NCI-H2081 (cell line): Measurements from ENCODE around the gene ADAP1.
"Not testable (repeated sequence)": the region's sequence is repeated elsewhere in the genome, so short reads cannot be mapped to it uniquely, and the experiment has no call there.

Experiments
- DNase-seq, 2 experiments: peaks; one replicate each; lab custom pipeline; 2025; lab: John Stamatoyannopoulos, UW

ADAP1 gene

GRCh38 chr7:938546-939185 is 15.8 kb downstream of the ADAP1 start:
- DNase-seq, result no peak

DNA sequence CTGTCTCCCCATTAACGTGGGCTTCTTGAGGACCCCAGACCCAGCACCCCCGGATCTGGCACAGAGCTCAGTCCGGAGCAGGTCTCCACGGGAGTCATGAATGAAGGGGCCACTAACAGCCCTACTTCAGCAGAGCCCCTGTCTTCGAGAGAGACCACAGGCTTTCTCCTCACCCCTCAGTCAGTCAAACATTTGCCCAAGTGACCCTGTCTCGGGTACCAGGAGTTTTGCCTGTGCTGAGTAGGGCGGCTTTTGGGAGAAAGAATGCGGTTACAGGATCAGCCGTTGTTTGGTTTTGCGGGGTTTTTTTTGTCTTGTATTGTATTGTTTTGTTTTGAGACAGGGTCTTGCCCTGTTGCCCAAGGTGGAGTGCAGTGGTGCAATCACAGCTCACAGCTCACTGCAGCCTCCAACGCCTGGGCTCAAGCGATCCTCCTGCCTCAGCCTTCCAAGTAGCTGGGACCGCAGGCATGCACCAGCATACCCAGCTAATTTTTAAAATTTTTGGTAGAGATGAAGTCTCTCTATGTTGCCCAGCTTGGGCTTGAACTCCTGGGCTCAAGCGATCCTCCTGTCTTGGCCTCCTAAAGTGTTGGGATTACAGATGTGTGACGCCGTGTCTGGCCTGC is 16.5 kb downstream of the ADAP1 start:
- no peak for DNase-seq

- DNase-seq, result no peak
Measured at GRCh38 chr7:936386-937054, 18.0 kb downstream of the ADAP1 start.

GRCh38 chr7:935874-936385 is 18.6 kb downstream of the ADAP1 start:
- no peak for DNase-seq

GRCh38 chr7:935164-935873 is 19.2 kb downstream of the ADAP1 start:
- no peak for DNase-seq

DNA sequence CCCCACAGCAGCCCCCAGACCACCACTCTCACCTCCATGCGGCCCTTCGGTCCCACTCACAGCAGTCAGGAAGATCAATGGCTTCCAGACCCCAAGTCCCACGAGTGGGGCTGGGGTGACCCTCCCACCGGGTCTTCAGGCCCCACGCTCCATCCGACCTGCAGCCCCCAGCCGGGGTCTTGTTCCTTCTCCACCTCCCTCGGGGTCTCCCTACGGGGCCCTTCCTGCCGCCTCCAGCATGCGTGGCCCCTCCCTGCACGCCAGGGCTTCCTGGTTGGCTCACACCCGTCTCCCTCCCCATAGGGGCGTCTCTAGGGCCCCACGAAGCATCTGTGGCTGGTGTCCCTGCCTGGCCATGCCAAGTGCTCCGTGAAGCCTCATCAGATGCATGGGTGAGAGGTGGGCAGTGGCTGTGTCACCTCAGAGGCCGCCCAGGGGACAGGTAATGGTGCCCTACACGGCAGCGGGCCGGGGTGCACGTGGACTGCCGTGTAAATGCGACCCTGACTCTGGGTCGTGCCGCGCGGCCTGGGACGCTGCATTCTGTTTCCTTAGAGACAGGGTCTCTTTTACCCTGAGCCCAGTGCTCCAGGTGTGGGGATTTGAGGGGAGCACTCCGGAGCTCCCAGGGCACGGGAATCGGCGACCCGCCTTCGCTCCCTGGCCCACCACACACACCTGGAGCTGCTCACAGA is 19.9 kb downstream of the ADAP1 start:
- DNase-seq, result no peak

DNA sequence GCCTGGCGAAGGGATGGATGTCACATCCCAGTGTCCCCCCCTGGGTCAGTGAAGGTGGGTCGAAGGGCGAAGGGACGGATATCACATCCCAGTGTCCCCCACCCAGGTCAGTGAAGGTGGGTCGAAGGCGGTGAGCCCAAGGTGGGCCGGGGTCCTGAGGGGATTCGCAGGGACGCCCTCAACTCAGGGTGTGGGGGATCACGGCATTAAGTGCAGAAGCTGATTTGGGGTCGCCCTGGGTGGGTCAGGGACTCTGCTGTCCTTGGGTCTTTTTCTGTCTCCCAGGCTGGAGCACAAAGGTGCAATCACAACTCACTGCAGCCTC is 21.9 kb downstream of the ADAP1 start:
- no peak for DNase-seq

DNA sequence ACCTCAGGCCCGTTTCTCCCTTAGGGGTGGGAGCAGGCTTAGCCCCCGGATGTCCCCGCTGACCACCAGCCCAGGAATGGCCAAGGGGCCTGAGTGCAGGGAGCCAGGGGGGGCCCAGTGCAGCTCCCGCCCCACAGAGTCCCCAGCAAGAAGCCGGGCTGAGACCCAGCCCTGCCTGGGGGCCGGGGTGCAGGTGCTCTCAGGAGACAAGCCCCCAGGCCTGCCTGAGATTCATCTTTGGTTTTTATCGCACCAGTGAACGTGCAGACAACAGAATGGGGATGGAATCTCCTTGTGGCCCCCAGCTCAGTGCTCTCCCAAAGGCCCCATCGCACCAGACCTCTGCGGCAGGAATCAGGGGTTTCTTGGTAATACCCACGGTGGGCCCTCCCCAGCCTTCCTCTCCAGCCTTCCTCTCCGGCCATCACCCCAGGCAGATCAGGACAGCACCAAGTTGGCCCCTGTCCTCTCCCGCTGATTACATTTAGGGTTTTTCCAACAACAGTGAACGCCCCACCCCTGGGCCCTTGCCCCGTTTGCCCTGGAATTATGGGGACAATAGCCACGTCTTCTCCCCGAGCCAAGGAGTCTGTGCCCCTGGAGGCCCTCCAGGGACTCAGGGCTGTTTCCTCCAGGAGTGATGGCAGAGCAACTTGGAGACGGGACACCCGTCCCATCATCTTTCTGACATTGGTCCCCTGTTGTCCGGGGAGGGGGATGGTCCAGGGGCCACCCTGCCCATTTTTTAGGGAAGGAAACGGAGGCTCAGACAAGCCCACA is 22.4 kb downstream of the ADAP1 start:
- DNase-seq, result no peak

DNA sequence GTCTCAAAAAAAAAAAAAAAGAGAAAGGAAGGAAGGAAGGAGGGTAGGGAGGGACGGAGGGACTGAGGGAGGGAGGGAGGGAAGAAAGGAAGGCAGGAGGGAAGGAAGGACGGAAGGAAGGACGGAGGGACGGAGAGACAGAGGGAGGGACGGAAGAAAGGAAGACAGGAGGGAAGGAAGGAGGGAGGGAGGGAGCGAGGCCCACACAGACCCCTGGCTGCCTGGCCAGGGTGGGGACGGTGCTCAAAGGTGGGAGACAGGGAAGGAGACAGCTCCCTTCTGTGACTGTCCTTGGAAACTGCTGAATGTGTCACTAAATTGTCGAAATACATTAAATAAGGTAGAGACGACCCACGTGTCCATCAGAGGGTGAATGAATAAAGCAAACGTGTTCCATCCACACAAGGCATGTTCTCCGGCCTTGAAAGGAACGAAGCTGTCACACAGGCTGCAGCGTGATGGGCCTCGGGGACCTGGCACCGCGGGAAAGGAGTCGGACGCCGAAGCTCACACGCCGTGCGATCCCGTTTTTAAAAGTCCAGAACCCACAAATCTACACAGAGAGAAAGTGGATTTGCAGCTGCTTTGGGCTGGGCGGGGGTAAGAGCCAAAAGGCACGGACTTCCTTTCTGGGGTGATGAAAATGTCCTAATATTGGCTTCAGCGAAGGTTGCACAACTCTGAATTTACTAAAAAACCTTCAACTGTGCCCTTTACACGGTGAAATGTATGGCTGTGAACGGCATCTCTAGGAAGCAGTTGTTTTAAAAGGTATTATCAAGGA is 23.3 kb downstream of the ADAP1 start:
- no peak for DNase-seq

GRCh38 chr7:929311-929711 is 25.2 kb downstream of the ADAP1 start:
- DNase-seq, result no peak

GRCh38 chr7:927031-927671 is 27.3 kb downstream of the ADAP1 start:
- no peak for DNase-seq

GRCh38 chr7:926061-927030 is 28.1 kb downstream of the ADAP1 start:
- no peak for DNase-seq

DNA sequence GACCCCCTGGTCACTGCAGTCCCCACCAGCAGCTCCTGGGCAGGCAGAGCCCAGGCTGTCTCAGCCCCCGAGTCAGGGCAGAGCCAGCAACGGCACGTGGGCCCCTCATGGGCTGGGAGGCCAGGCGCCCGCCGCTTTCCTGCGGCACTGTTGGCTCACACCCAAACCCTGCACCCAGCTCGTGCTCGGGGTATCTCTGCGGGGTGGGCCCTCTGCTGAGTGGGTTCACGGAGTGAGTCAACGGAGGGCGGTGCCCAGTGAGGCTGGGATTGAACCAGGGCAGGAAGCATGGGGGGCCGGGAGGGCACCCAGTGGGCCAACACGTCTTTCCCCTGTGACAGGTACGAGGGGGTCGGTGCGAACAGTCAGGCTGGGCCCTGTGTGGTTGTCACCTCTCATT is 28.9 kb downstream of the ADAP1 start:
- DNase-seq, result no peak

- DNase-seq, result no peak
Measured at GRCh38 chr7:924541-925231, 29.8 kb downstream of the ADAP1 start.

DNA sequence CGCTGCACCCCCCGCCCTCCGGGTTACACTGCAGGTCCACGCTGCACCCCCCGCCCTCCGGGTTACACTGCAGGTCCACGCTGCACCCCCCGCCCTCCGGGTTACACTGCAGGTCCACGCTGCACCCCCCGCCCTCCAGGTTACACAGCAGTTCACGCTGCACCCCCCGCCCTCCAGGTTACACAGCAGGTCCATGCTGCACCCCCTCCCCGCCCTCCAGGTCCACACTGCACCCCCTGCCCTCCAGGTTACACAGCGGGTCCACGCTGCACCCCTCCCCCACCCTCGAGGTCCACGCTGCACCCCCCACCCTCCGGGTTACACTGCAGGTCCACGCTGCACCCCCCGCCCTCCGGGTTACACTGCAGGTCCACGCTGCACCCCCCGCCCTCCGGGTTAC is 30.4 kb downstream of the ADAP1 start:
- DNase-seq, result not testable (repeated sequence)

DNA sequence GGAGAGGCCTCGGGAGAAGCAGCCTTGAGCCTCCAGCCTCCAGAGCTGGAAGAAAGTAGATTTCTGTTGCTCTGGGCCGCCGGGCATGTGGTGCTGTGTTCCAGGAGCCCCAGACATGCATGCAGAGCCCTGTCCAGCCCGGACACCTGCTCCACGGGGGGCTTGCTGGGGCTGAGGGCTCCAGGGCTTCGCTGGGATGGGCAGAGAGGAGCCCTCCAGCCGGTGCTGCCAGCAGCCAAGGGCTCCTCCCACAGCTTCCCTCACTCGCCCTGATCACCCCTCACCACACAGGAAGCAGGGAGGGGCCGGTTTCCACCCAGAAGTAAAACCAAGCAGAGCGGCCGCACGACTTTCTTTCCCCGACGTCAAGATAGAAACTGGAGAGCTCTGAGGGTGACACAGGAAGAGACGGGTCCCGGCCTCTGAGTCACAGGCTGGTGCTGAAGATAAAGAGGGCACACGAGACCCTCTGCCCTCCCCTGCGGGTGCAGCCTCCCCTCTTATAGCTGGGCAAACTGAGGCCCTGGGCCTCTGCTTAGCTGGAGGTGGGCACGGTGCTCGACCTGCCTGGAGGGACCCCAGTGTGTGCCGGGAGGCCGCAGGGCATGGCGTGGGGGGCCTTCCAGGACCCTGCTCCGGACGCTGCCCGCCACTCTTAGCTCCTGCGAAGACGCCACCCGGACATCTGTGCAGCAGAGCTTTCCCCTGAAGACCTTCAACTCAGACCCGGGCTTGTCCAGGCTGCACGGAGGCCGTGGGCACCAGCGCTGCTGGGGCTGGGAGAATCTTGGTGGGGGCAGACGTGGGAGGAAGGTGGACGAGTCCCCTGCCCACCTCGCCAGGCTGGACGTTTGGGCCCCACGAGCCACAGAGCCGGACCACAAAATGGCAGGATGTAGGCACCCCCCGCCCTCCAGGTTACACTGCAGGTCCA is 31.1 kb downstream of the ADAP1 start:
- peak; percentile 12 to 36 for DNase-seq
